Karpas-422 (cell line): ENCODE data around the gene PGA4. TPM values are rescaled to one million over a fixed set of nuclear protein-coding genes. Genes with fewer than 3 reads are reported as not detected.
"Not testable (repeated sequence)": the region's sequence is repeated elsewhere in the genome, so short reads cannot be mapped to it uniquely, and the experiment has no call there.

Experiments used
- DNase-seq: peaks from one replicate; pipeline ENCODE4 v3.0.0-alpha.2; 2015
- H2AFZ ChIP-seq: fragments of 200-600 bp; sonication (generic); 2 replicates; pipeline ENCODE4 v1.6.1; 2014; ENCODE audit warnings: antibody characterized with exemption, low read length, mixed read lengths
- H3K27ac ChIP-seq: fragments of 200-600 bp; sonication (generic); 2 replicates; pipeline ENCODE4 v1.5.1; 2014; ENCODE audit warnings: mild to moderate bottlenecking, low read length, moderate library complexity
- H3K27me3 ChIP-seq: fragments of 200-600 bp; sonication (generic); 2 replicates; pipeline ENCODE4 v1.6.1; 2014; ENCODE audit warnings: low read length, mixed read lengths
- H3K36me3 ChIP-seq: fragments of 200-600 bp; sonication (generic); 2 replicates; pipeline ENCODE4 v1.6.1; 2014; ENCODE audit warnings: low read length, mixed read lengths; ENCODE audit not compliant: insufficient read depth
- H3K4me1 ChIP-seq: fragments of 200-600 bp; sonication (generic); 2 replicates; pipeline ENCODE4 v1.6.1; 2014; ENCODE audit warnings: mild to moderate bottlenecking, low read length, mixed read lengths
- H3K4me2 ChIP-seq: fragments of 200-600 bp; sonication (generic); 2 replicates; pipeline ENCODE4 v1.6.1; 2014; ENCODE audit warnings: low read length, low read depth, mild to moderate bottlenecking; ENCODE audit not compliant: poor library complexity, severe bottlenecking
- H3K4me3 ChIP-seq: fragments of 200-600 bp; sonication (generic); 2 replicates; pipeline ENCODE4 v1.5.1; 2014; ENCODE audit warnings: mild to moderate bottlenecking, antibody characterized with exemption, low read length, mixed read lengths
- H3K79me2 ChIP-seq: fragments of 200-600 bp; sonication (generic); 2 replicates; pipeline ENCODE4 v1.6.1; 2014; ENCODE audit warnings: mild to moderate bottlenecking, low read length, mixed read lengths
- H3K9ac ChIP-seq: fragments of 200-600 bp; sonication (generic); 2 replicates; pipeline ENCODE4 v1.6.0; 2014; ENCODE audit warnings: low read length
- H3K9me2 ChIP-seq: fragments of 200-600 bp; sonication (generic), shearing (Covaris generic); replicated peaks from 2 replicates; pipeline ENCODE4 v1.6.0; 2014; ENCODE audit warnings: mild to moderate bottlenecking, low read length, moderate library complexity; ENCODE audit not compliant: insufficient read depth
- H3K9me3 ChIP-seq: fragments of 300-700, 200-600 bp; sonication (generic); 2 replicates; pipeline ENCODE4 v1.6.1; 2014; ENCODE audit warnings: low read length, mixed read lengths
- H4K20me1 ChIP-seq: fragments of 200-600 bp; sonication (generic); 2 replicates; pipeline ENCODE4 v1.6.1; 2014; ENCODE audit warnings: mild to moderate bottlenecking, antibody characterized with exemption, low read length, low read depth; ENCODE audit not compliant: insufficient read depth
- total RNA-seq: library from RNA; depleted of rRNA; stranded (reverse); fragments of >200 nt; shearing (Covaris generic); gene quantifications from 2 replicates; pipeline ENCODE4 v1.2.3, GENCODE V29; 2014; ENCODE audit warnings: low replicate concordance

PGA4 gene
- total RNA-seq, 1 experiment from 2014 or later, result not detected

DNA sequence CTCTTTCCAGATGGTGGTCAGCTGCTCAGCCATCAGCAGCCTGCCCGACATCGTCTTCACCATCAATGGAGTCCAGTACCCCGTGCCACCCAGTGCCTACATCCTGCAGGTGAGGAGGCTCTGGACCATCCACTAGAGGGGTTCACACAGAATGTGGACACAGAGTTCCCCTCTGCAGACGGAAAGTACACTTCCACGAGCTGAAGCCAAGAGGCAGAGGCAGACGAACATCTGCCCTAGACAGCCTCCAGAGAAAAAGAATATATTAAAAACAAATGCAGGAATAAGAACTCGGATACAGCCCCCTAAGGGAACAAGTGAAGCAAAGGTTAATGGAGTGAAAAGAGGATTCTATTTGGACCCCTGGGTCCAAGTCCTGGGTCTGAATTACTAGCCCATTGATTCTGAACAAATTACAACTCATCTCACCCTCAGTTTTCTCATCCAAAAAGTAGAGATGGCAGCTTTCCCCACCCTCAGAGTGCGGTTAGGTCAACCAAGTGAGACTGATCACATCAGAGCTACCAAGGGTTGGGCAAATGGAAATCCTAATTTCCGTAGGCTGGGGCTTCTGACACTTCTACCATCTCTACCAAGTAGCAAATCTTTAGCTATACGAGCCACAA, 10.7 kb upstream of the PGA4 start:
- H3K9ac ChIP-seq, H2AFZ ChIP-seq, H3K9me2 ChIP-seq, H3K27ac ChIP-seq, DNase-seq, H3K4me2 ChIP-seq, H3K9me3 ChIP-seq, H3K4me1 ChIP-seq, H3K27me3 ChIP-seq, H3K4me3 ChIP-seq, H3K79me2 ChIP-seq, H3K36me3 ChIP-seq, H4K20me1 ChIP-seq: not testable (repeated sequence)

DNA sequence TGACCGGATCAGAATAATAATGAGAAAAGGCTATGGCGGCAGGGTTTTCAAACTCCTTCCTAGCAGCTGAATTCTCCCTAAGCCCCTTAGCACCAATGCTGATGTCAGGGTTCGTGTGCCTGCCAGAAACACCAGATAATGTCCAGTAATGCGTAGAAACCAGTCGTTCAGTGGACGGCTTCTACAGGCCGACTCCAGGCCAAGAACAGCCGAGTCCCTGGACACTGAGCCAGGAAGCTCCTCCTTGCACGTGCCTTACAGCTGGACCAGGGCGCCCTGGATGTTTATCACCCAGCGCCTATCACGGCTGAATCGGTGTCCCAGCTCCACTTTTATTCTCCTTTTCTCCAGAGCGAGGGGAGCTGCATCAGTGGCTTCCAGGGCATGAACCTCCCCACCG, 9.9 kb upstream of the PGA4 start:
- H3K4me1 ChIP-seq, H3K9ac ChIP-seq, H2AFZ ChIP-seq, H3K27ac ChIP-seq, H4K20me1 ChIP-seq, H3K9me2 ChIP-seq, H3K4me2 ChIP-seq, DNase-seq, H3K79me2 ChIP-seq, H3K36me3 ChIP-seq, H3K4me3 ChIP-seq, H3K9me3 ChIP-seq, H3K27me3 ChIP-seq: not testable (repeated sequence)

GRCh38 chr11:61213711-61214324, 8.3 kb upstream of the PGA4 start:
- H3K79me2 ChIP-seq, DNase-seq, H3K4me3 ChIP-seq, H3K9me2 ChIP-seq, H3K27me3 ChIP-seq, H2AFZ ChIP-seq, H3K4me2 ChIP-seq, H4K20me1 ChIP-seq, H3K27ac ChIP-seq, H3K9me3 ChIP-seq, H3K9ac ChIP-seq, H3K36me3 ChIP-seq, H3K4me1 ChIP-seq: not testable (repeated sequence)

GRCh38 chr11:61218306-61218705, 3.8 kb upstream of the PGA4 start:
- not testable (repeated sequence) for H3K9me3 ChIP-seq, H4K20me1 ChIP-seq, H3K27ac ChIP-seq, DNase-seq, H3K79me2 ChIP-seq, H3K4me1 ChIP-seq, H2AFZ ChIP-seq, H3K36me3 ChIP-seq, H3K9ac ChIP-seq, H3K4me2 ChIP-seq, H3K4me3 ChIP-seq, H3K27me3 ChIP-seq, H3K9me2 ChIP-seq

- H3K9me3 ChIP-seq, H3K4me2 ChIP-seq, H4K20me1 ChIP-seq, H2AFZ ChIP-seq, H3K9ac ChIP-seq, H3K4me3 ChIP-seq, H3K27me3 ChIP-seq, H3K79me2 ChIP-seq, H3K36me3 ChIP-seq, H3K27ac ChIP-seq, H3K9me2 ChIP-seq, H3K4me1 ChIP-seq: not testable (repeated sequence)
- peak; percentile 11 for DNase-seq
Measured at GRCh38 chr11:61219016-61219415, 3.1 kb upstream of the PGA4 start.

- not testable (repeated sequence) for H3K9me3 ChIP-seq, H3K27ac ChIP-seq, H3K79me2 ChIP-seq, H3K4me3 ChIP-seq, H3K4me2 ChIP-seq, H3K9me2 ChIP-seq, H3K4me1 ChIP-seq, H3K36me3 ChIP-seq, H4K20me1 ChIP-seq, H3K27me3 ChIP-seq, H3K9ac ChIP-seq, H2AFZ ChIP-seq, DNase-seq
Measured at GRCh38 chr11:61222692-61223091, 545 bp downstream of the PGA4 start.

DNA sequence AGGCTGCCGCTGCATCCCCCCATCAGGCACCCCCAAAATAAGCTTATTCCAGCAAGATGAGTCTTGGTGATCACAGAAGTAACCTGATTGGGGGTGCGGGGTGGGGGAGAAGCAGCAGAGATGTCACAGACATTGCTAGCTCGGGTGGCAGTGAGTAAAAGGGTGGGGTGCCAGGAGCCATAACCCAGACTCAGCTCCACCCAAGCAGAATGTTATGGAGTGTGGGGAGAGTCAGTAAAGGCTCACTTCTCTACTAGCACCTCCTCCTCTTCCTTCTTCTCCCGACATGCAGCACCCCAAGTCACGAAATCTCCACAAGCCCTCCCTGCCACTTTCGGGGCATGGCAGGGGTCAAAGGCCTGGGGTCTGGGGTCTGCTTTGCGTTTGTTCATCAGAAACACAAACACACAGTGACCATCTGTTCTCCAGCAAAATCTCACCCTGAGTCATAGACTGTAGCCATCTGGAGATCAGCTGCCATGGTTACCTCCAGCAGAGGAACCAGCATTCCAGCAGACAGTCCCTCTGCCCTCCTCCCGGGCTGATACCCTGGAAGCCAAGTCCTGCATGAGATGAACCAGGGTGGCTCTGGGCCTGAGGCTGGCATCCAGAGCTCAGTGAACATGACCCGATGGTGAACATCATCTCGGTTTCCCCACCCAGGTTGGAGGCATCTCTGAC, 4.5 kb downstream of the PGA4 start:
- not testable (repeated sequence) for H3K27me3 ChIP-seq, H3K79me2 ChIP-seq, H3K9me2 ChIP-seq, H2AFZ ChIP-seq, H3K4me3 ChIP-seq, H3K4me1 ChIP-seq, H3K9me3 ChIP-seq, H3K4me2 ChIP-seq, H4K20me1 ChIP-seq, H3K9ac ChIP-seq, H3K36me3 ChIP-seq, H3K27ac ChIP-seq, DNase-seq

DNA sequence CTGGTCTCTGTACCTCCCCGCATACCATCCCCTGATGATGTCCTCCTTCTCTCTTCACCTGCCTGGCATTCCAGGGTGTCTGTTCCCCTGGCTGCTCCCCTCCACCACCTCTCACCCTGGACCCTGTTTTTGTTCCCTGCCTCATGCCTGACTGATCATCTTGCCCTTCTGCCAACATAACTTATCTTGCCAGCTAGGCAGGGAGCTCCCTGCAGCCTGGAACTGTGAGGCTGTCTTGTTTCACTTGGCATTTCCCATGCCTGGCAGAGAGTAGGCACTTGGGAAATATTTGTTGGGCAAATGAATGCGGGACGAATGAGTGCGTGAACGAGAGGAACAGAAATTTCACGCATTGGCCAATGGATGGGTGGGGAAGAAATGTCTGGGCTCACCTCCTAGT, 7.3 kb downstream of the PGA4 start:
- H3K4me2 ChIP-seq, DNase-seq, H2AFZ ChIP-seq, H3K79me2 ChIP-seq, H3K27ac ChIP-seq, H3K9ac ChIP-seq, H3K4me1 ChIP-seq, H3K27me3 ChIP-seq, H3K9me3 ChIP-seq, H3K4me3 ChIP-seq, H4K20me1 ChIP-seq, H3K9me2 ChIP-seq, H3K36me3 ChIP-seq: not testable (repeated sequence)
